Thoracic aorta (tissue), 2 donors: ENCODE results near the gene KIAA0232. TPM values are rescaled to one million over a fixed set of nuclear protein-coding genes. Genes with fewer than 3 reads are reported as not detected.

Source experiments
- ATAC-seq: fragments of 150-250 bp; one replicate; pipeline ENCODE4 v1.8.0; 2017; ENCODE audit warnings: low read depth; ENCODE audit not compliant: insufficient number of reproducible peaks, low FRiP score
- DNase-seq: peaks from one replicate; pipeline ENCODE4 v3.0.0-alpha.2; 2020; ENCODE audit warnings: low spot score
- H3K27ac ChIP-seq, 2 donors: fragments of 200-600 bp; sonication (generic); 1 replicate in 1 of 2; 2 replicates in 1 of 2; pipeline ENCODE4 v1.5.1; 2016; ENCODE audit warnings: mild to moderate bottlenecking in 2 of 2, moderate library complexity in 2 of 2
- H3K27me3 ChIP-seq: fragments of 200-600 bp; sonication (generic); replicated peaks from 2 replicates; pipeline ENCODE4 v1.6.0; 2016; ENCODE audit warnings: mild to moderate bottlenecking; ENCODE audit not compliant: insufficient read depth
- H3K36me3 ChIP-seq: fragments of 200-600 bp; sonication (generic); one replicate; pipeline ENCODE4 v1.5.1; 2016
- H3K4me1 ChIP-seq, 2 donors: fragments of 200-600 bp; sonication (generic); 1 replicate in 1 of 2; 2 replicates in 1 of 2; pipeline versions ENCODE4 v1.5.1 to v1.6.0; 2016; ENCODE audit warnings: low read depth in 2 of 2, mild to moderate bottlenecking in 1 of 2; ENCODE audit not compliant: control insufficient read depth in 1 of 2
- H3K4me3 ChIP-seq: fragments of 200-600 bp; sonication (generic); 2 replicates; pipeline ENCODE4 v1.5.1; 2016; ENCODE audit warnings: mild to moderate bottlenecking
- H3K9me3 ChIP-seq: fragments of 200-600 bp; sonication (generic); 2 replicates; pipeline ENCODE4 v1.5.1; 2016
- CTCF ChIP-seq: fragments of 200-600 bp; sonication (generic); IDR thresholded peaks from one replicate; pipeline ENCODE4 v1.5.1; 2019; ENCODE audit warnings: antibody characterized with exemption
- total RNA-seq, 2 donors: library from RNA; depleted of rRNA; stranded (reverse); fragments of >200 nt; gene quantifications; one replicate each; pipeline versions ENCODE4 v1.1.0 to v1.2.3, GENCODE V29; 2016

The KIAA0232 gene
- total RNA-seq, 2 donors from 2014 or later, result 56.9 to 80.8 TPM

DNA sequence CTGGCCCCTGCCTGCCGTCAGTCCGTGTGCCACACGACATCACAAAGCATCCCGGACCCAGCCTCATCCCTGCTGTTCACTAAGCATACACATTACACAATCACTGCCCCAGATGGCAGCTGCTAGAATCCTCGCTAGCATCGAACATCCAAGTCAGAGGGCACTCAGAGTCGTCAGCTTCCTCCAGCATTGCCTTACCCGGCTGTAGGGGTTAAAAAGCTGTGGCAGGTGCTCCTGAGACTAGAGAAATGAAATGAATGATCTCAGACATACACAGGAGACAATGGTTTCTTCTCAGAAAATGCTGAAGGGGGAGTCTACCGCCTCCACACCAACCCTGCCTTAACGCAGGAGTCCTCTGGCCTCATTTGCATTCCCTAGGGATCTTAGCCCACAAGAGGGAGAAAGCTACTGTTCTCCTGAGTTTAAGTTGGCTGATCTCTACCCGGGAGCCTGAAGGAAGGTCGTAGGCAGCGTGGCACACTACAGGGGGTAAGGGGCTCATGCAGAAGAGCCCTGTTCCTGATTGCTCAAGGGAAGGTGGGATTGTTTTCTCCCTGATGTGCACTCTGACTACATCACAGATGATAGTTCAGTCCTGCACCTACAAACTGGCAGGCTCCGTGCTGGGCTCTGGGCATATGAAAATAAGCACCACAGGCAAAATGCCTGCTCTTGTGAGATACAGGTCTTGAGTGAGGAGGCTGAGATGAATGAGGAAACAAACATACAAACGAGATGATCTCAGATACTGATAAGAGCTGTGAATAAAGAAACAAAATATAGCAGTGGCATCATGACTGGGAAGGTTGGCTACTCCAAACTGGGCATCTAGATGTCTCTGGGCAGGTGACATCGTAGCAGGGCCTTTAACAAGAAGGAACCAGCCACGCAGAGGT, 2.6 kb upstream of the KIAA0232 start:
- TF ChIP-seq CTCF, result no peak
- ATAC-seq, result no peak
- Histone ChIP-seq H3K4me1 (peaks cover 11 to 39% of the 10 kb centered on the region in 2 donors), H3K27me3 (no peaks in the 10 kb centered on the region), H3K27ac (peak overlapping the region; percentile 63 to 90), H3K9me3 (no peaks in the 10 kb centered on the region), H3K4me3 (no peak overlapping the region), H3K36me3 (no peaks in the 10 kb centered on the region)
- DNase-seq, result no peak

- peaks cover 19 to 49% of the 10 kb centered on the region in 2 donors for H3K4me1 ChIP-seq
- H3K27me3 ChIP-seq, result no peaks in the 10 kb centered on the region
- DNase-seq (no peak), ATAC-seq (no peak)
- no peaks in the 10 kb centered on the region for H3K36me3 ChIP-seq
- H3K4me3 ChIP-seq, result no peak overlapping the region
- H3K27ac ChIP-seq, result peak overlapping the region; percentile 63 to 90
- no peaks in the 10 kb centered on the region for H3K9me3 ChIP-seq
- TF ChIP-seq CTCF, result no peak
Observed at GRCh38 chr4:6781113-6781512, 1.4 kb upstream of the KIAA0232 start.

GRCh38 chr4:6781561-6781960, 966 bp upstream of the KIAA0232 start:
- H3K4me1 ChIP-seq, result peaks cover 19 to 49% of the 10 kb centered on the region in 2 donors
- peak overlapping the region; percentile 90 to 98 for H3K27ac ChIP-seq
- peak overlapping the region; percentile 89 for H3K4me3 ChIP-seq
- no peaks in the 10 kb centered on the region for H3K27me3 ChIP-seq
- no peaks in the 10 kb centered on the region for H3K9me3 ChIP-seq
- no peaks in the 10 kb centered on the region for H3K36me3 ChIP-seq
- no peak for TF ChIP-seq CTCF
- ATAC-seq (no peak), DNase-seq (no peak)

DNA sequence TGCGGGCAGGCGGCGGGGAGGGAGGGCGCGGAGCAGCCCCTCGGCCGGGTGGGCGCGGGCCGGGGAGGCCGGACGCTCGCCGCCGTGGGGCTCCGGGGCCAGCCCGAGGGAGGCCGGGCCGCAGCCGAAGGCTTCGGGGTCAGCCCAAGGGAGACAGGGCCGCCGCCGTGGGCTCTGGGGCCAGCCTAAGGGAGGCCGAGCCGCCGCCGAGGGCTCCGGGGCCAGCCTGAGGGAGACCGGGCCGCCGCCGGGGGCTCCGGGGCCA, 251 bp downstream of the KIAA0232 start:
- H3K4me1 ChIP-seq, result peaks cover 26 to 57% of the 10 kb centered on the region in 2 donors
- no peaks in the 10 kb centered on the region for H3K27me3 ChIP-seq
- DNase-seq (no peak), ATAC-seq (peak; percentile 2)
- no peaks in the 10 kb centered on the region for H3K36me3 ChIP-seq
- peak overlapping the region; percentile 98 to 99 for H3K27ac ChIP-seq
- H3K4me3 ChIP-seq, result peak overlapping the region; percentile 89
- no peak for TF ChIP-seq CTCF
- H3K9me3 ChIP-seq, result no peaks in the 10 kb centered on the region

DNA sequence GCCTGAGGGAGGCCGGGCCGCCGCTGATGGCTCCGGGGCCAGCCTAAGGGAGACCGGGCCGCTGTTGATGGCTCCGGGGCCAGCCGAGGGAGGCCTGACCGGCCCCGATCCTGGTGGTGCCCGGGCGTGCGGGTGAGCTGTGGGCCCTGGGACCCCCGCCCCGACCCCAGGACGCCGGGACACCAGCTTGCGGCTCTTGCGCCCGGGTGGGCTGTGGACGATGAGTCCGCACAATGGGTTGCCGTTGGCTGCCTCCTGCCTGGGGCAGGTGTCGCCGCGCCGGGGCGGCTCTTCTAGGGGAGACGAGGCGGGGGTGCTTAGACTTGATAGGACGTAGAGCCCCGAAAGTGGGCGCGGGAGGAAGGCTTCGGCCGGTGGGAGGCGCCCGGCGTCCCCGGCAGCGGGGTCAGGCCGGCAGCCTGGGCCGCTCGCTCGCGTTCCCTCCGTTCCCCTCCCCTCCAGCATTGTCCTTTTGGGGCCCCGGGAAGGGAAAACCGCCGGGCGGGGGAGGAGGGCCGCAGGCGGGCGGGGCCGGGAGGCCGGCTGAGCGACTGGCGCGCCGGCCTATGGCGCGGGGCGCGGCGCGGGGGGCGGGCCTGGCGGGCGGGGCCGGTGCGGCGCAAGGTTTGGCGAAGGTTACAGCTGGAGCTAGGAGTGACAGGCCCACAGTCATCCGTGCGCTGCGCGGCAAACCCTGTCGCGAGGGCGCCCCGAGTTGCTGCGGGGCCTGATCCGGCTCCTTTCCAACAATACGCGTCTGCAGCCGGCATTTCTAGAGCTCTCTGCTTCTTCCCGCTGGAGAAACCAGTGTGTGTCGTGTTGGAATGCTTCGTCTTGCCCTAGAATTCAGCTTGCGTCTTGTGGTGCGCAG, 819 bp downstream of the KIAA0232 start:
- Histone ChIP-seq H3K4me3 (peak overlapping the region; percentile 89), H3K4me1 (peaks cover 31 to 62% of the 10 kb centered on the region in 2 donors)
- ATAC-seq, result peak; percentile 75

More for the DNA sequence above, 819 bp downstream of the KIAA0232 start:
- peak overlapping the region; percentile 98 to 99 for H3K27ac ChIP-seq
- H3K36me3 ChIP-seq, result no peaks in the 10 kb centered on the region
- no peaks in the 10 kb centered on the region for H3K9me3 ChIP-seq
- TF ChIP-seq CTCF, result no peak
- peak; percentile 41 for DNase-seq
- no peaks in the 10 kb centered on the region for H3K27me3 ChIP-seq
